Measurements from ENCODE around the gene DSG2.

The DSG2 gene

DNA sequence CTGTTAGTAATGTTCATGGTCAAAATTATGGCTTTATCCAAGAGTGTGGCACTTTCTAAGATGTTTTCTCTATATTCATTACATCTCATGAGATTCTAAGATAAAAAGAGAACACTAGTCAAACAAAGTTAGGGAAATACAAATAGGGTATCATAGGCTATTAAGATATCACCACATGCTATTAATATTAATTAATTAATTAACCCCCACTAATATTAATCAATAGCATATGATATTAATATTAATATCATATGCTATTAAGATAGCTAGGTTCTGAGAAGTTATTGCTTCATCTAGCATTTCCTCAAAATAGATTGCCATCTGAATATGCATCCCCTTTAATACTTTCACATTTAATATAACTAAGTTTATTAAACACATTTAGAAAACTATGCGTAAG lies 28.3 kb upstream of the DSG2 start:
- no peak overlapping the region for H3K18ac ChIP-seq (ENCODE audit: low read length)
- no peak overlapping the region for H4K8ac ChIP-seq (ENCODE audit: low read depth, low read length)
- no CpG with 5 or more reads among the region's 1 CpG for WGBS, 2 donors (ENCODE audit: extremely low coverage in 2 of 2, insufficient read length in 2 of 2, insufficient replicate concordance in 1 of 2)

GRCh38 chr18:31478688-31479087 lies 19.3 kb upstream of the DSG2 start:
- Histone ChIP-seq H2BK12ac (ENCODE audit: low read length) (no peak overlapping the region), H2BK120ac (ENCODE audit: low read depth, low read length) (no peak overlapping the region), H4K8ac (ENCODE audit: low read depth, low read length) (no peak overlapping the region), H2BK15ac (ENCODE audit: low read length) (no peak overlapping the region), H3K79me1 (ENCODE audit: low read depth, low read length) (no peaks in the 10 kb centered on the region), H3K27ac (replicated peaks; ENCODE audit: low read length) (no peak overlapping the region), H3K4me1 (ENCODE audit: control insufficient read depth in 2 of 2, insufficient read depth in 1 of 2, low read depth in 1 of 2, low read length in 2 of 2) (no peaks in the 10 kb centered on the region), H3K14ac (ENCODE audit: low read length) (no peak overlapping the region), H3K23ac (ENCODE audit: low read depth, low read length, poor library complexity) (no peak overlapping the region), H3K4me3 (ENCODE audit: low read length in 2 of 2) (peak overlapping the region in 1 of 2 donors; percentile 35), H3K4ac (ENCODE audit: low read length) (no peak overlapping the region), H3K4me2 (ENCODE audit: insufficient read depth, low read length, poor library complexity, severe bottlenecking) (no peak overlapping the region), H3K9me3 (replicated peaks in 1 of 2; ENCODE audit: control insufficient read depth in 2 of 2, insufficient read depth in 1 of 2, low read depth in 1 of 2, low read length in 2 of 2) (peaks cover 0 to 5% of the 10 kb centered on the region in 2 donors), H3K36me3 (replicated peaks in 1 of 2; ENCODE audit: control insufficient read depth in 2 of 2, insufficient read depth in 2 of 2, low read length in 2 of 2) (no peaks in the 10 kb centered on the region), H4K91ac (ENCODE audit: low read depth, low read length, poor library complexity) (no peak overlapping the region), H2BK5ac (ENCODE audit: low read length) (no peak overlapping the region), H3K18ac (ENCODE audit: low read length) (no peak overlapping the region), H2AFZ (ENCODE audit: low read length) (no peak overlapping the region), H2AK5ac (ENCODE audit: low read depth, low read length) (no peak overlapping the region), H3K27me3 (ENCODE audit: control insufficient read depth in 3 of 3, insufficient read depth in 3 of 3, low read depth in 1 of 3, low read length in 3 of 3) (no peaks in the 10 kb centered on the region), H3K9ac (ENCODE audit: low read depth, low read length, poor library complexity) (no peak overlapping the region)
- DNase-seq (ENCODE audit: low spot score), result no peak
- WGBS, 2 donors (ENCODE audit: extremely low coverage in 2 of 2, insufficient read length in 2 of 2, insufficient replicate concordance in 1 of 2), result no CpG with 5 or more reads among the region's 10 CpGs

More for the DNA sequence above, 28.3 kb upstream of the DSG2 start:
- H2AK5ac ChIP-seq (ENCODE audit: low read depth, low read length), result no peak overlapping the region
- H3K4me1 ChIP-seq (ENCODE audit: control insufficient read depth in 2 of 2, insufficient read depth in 1 of 2, low read depth in 1 of 2, low read length in 2 of 2), result no peaks in the 10 kb centered on the region
- no peaks in the 10 kb centered on the region for H3K27me3 ChIP-seq (ENCODE audit: control insufficient read depth in 3 of 3, insufficient read depth in 3 of 3, low read depth in 1 of 3, low read length in 3 of 3)
- H3K4me2 ChIP-seq (ENCODE audit: insufficient read depth, low read length, poor library complexity, severe bottlenecking), result no peak overlapping the region
- H2BK5ac ChIP-seq (ENCODE audit: low read length), result no peak overlapping the region
- no peak overlapping the region for H2BK120ac ChIP-seq (ENCODE audit: low read depth, low read length)
- no peaks in the 10 kb centered on the region for H3K9me3 ChIP-seq (replicated peaks in 1 of 2; ENCODE audit: control insufficient read depth in 2 of 2, insufficient read depth in 1 of 2, low read depth in 1 of 2, low read length in 2 of 2)
- H3K23ac ChIP-seq (ENCODE audit: low read depth, low read length, poor library complexity), result no peak overlapping the region
- H3K79me1 ChIP-seq (ENCODE audit: low read depth, low read length), result no peaks in the 10 kb centered on the region
- no peak overlapping the region for H3K14ac ChIP-seq (ENCODE audit: low read length)
- no peak overlapping the region for H3K27ac ChIP-seq (replicated peaks; ENCODE audit: low read length)
- H3K9ac ChIP-seq (ENCODE audit: low read depth, low read length, poor library complexity), result no peak overlapping the region
- no peak overlapping the region for H2BK15ac ChIP-seq (ENCODE audit: low read length)
- H2AFZ ChIP-seq (ENCODE audit: low read length), result no peak overlapping the region
- no peak overlapping the region for H2BK12ac ChIP-seq (ENCODE audit: low read length)
- no peak overlapping the region for H3K4me3 ChIP-seq (ENCODE audit: low read length in 2 of 2)
- no peak overlapping the region for H4K91ac ChIP-seq (ENCODE audit: low read depth, low read length, poor library complexity)
- no peak overlapping the region for H3K4ac ChIP-seq (ENCODE audit: low read length)
- no peak for DNase-seq (ENCODE audit: low spot score)
- no peaks in the 10 kb centered on the region for H3K36me3 ChIP-seq (replicated peaks in 1 of 2; ENCODE audit: control insufficient read depth in 2 of 2, insufficient read depth in 2 of 2, low read length in 2 of 2)

DNA sequence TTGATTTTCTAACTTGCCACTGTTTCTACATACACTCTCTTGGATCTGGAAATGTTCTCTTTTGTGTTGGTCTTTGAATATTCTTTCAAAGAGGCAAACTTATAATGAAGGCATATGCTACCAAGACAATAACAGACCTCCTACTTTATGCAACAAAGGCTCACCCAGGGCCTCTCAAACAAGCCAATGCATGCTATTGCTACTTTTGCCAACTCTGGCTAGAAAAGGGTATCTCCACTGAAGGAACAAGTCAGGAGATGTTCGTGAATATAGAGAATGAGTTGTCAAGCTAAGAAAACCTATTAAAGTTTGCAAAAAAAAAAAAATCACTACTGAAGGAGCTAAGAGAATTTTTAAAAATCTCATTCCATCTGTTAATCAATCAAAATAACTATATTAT lies 15.9 kb upstream of the DSG2 start:
- H4K91ac ChIP-seq (ENCODE audit: low read depth, low read length, poor library complexity), result no peak overlapping the region
- no peaks in the 10 kb centered on the region for H3K36me3 ChIP-seq (replicated peaks in 1 of 2; ENCODE audit: control insufficient read depth in 2 of 2, insufficient read depth in 2 of 2, low read length in 2 of 2)
- H2BK12ac ChIP-seq (ENCODE audit: low read length), result no peak overlapping the region
- H3K4me3 ChIP-seq (ENCODE audit: low read length in 2 of 2), result no peak overlapping the region
- no peak overlapping the region for H3K23ac ChIP-seq (ENCODE audit: low read depth, low read length, poor library complexity)
- H4K8ac ChIP-seq (ENCODE audit: low read depth, low read length), result no peak overlapping the region
- H3K27me3 ChIP-seq (ENCODE audit: control insufficient read depth in 3 of 3, insufficient read depth in 3 of 3, low read depth in 1 of 3, low read length in 3 of 3), result no peaks in the 10 kb centered on the region
- no peak overlapping the region for H2AFZ ChIP-seq (ENCODE audit: low read length)
- no peak overlapping the region for H3K27ac ChIP-seq (replicated peaks; ENCODE audit: low read length)
- no peaks in the 10 kb centered on the region for H3K4me1 ChIP-seq (ENCODE audit: control insufficient read depth in 2 of 2, insufficient read depth in 1 of 2, low read depth in 1 of 2, low read length in 2 of 2)
- DNase-seq (ENCODE audit: low spot score), result no peak
- no peak overlapping the region for H2BK15ac ChIP-seq (ENCODE audit: low read length)
- H3K4me2 ChIP-seq (ENCODE audit: insufficient read depth, low read length, poor library complexity, severe bottlenecking), result no peak overlapping the region
- no peak overlapping the region for H2BK5ac ChIP-seq (ENCODE audit: low read length)
- H2BK120ac ChIP-seq (ENCODE audit: low read depth, low read length), result no peak overlapping the region
- no CpG with 5 or more reads among the region's 1 CpG for WGBS, 2 donors (ENCODE audit: extremely low coverage in 2 of 2, insufficient read length in 2 of 2, insufficient replicate concordance in 1 of 2)
- H3K9me3 ChIP-seq (replicated peaks in 1 of 2; ENCODE audit: control insufficient read depth in 2 of 2, insufficient read depth in 1 of 2, low read depth in 1 of 2, low read length in 2 of 2), result peaks cover 0 to 5% of the 10 kb centered on the region in 2 donors
- no peak overlapping the region for H3K9ac ChIP-seq (ENCODE audit: low read depth, low read length, poor library complexity)
- H3K79me1 ChIP-seq (ENCODE audit: low read depth, low read length), result no peaks in the 10 kb centered on the region
- no peak overlapping the region for H2AK5ac ChIP-seq (ENCODE audit: low read depth, low read length)
- H3K4ac ChIP-seq (ENCODE audit: low read length), result no peak overlapping the region
- H3K18ac ChIP-seq (ENCODE audit: low read length), result no peak overlapping the region
- no peak overlapping the region for H3K14ac ChIP-seq (ENCODE audit: low read length)

GRCh38 chr18:31483396-31483795 lies 14.6 kb upstream of the DSG2 start:
- Histone ChIP-seq H2BK5ac (ENCODE audit: low read length) (no peak overlapping the region), H2BK120ac (ENCODE audit: low read depth, low read length) (no peak overlapping the region), H3K4me1 (ENCODE audit: control insufficient read depth in 2 of 2, insufficient read depth in 1 of 2, low read depth in 1 of 2, low read length in 2 of 2) (no peaks in the 10 kb centered on the region), H2AFZ (ENCODE audit: low read length) (no peak overlapping the region), H3K23ac (ENCODE audit: low read depth, low read length, poor library complexity) (no peak overlapping the region), H3K27ac (replicated peaks; ENCODE audit: low read length) (no peak overlapping the region), H3K9me3 (replicated peaks in 1 of 2; ENCODE audit: control insufficient read depth in 2 of 2, insufficient read depth in 1 of 2, low read depth in 1 of 2, low read length in 2 of 2) (peaks cover 0 to 2% of the 10 kb centered on the region in 2 donors), H3K14ac (ENCODE audit: low read length) (no peak overlapping the region), H2AK5ac (ENCODE audit: low read depth, low read length) (no peak overlapping the region), H3K36me3 (replicated peaks in 1 of 2; ENCODE audit: control insufficient read depth in 2 of 2, insufficient read depth in 2 of 2, low read length in 2 of 2) (no peaks in the 10 kb centered on the region), H3K4me2 (ENCODE audit: insufficient read depth, low read length, poor library complexity, severe bottlenecking) (no peak overlapping the region), H2BK12ac (ENCODE audit: low read length) (no peak overlapping the region), H3K9ac (ENCODE audit: low read depth, low read length, poor library complexity) (no peak overlapping the region), H2BK15ac (ENCODE audit: low read length) (no peak overlapping the region), H3K4ac (ENCODE audit: low read length) (no peak overlapping the region), H3K27me3 (ENCODE audit: control insufficient read depth in 3 of 3, insufficient read depth in 3 of 3, low read depth in 1 of 3, low read length in 3 of 3) (no peaks in the 10 kb centered on the region), H3K79me1 (ENCODE audit: low read depth, low read length) (no peaks in the 10 kb centered on the region), H4K8ac (ENCODE audit: low read depth, low read length) (no peak overlapping the region), H4K91ac (ENCODE audit: low read depth, low read length, poor library complexity) (no peak overlapping the region), H3K4me3 (ENCODE audit: low read length in 2 of 2) (no peak overlapping the region), H3K18ac (ENCODE audit: low read length) (no peak overlapping the region)
- WGBS, 2 donors (ENCODE audit: extremely low coverage in 2 of 2, insufficient read length in 2 of 2, insufficient replicate concordance in 1 of 2), result no CpG with 5 or more reads among the region's 2 CpGs
- DNase-seq (ENCODE audit: low spot score), result no peak

Measured in neuronal stem cell (in vitro differentiated cells).